ENCODE data around the gene RAMP1. TPM values are rescaled to one million over a fixed set of nuclear protein-coding genes. Genes with fewer than 3 reads are reported as not detected.

RAMP1 gene
- total RNA-seq, 2 donors from 2014 or later, result 2.7 to 27.2 TPM

GRCh38 chr2:237907144-237907543 lies 47.7 kb downstream of the RAMP1 start:
- no peak overlapping the region for H3K4me3 ChIP-seq
- no peaks in the 10 kb centered on the region for H3K27me3 ChIP-seq
- TF ChIP-seq, protein P1, sequence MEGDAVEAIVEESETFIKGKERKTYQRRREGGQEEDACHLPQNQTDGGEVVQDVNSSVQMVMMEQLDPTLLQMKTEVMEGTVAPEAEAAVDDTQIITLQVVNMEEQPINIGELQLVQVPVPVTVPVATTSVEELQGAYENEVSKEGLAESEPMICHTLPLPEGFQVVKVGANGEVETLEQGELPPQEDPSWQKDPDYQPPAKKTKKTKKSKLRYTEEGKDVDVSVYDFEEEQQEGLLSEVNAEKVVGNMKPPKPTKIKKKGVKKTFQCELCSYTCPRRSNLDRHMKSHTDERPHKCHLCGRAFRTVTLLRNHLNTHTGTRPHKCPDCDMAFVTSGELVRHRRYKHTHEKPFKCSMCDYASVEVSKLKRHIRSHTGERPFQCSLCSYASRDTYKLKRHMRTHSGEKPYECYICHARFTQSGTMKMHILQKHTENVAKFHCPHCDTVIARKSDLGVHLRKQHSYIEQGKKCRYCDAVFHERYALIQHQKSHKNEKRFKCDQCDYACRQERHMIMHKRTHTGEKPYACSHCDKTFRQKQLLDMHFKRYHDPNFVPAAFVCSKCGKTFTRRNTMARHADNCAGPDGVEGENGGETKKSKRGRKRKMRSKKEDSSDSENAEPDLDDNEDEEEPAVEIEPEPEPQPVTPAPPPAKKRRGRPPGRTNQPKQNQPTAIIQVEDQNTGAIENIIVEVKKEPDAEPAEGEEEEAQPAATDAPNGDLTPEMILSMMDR (IDR thresholded peaks at IDR 0.05), result no peak
- no peak overlapping the region for H3K9ac ChIP-seq (ENCODE audit: low read depth in 2 of 2, low read length in 2 of 2)
- no peaks in the 10 kb centered on the region for H3K36me3 ChIP-seq
- H3K9me3 ChIP-seq, result no peaks in the 10 kb centered on the region
- H3K27ac ChIP-seq, result no peak overlapping the region
- intact Hi-C loops (cut with DNase I), result no loop called here
- no peak for DNase-seq
- H3K4me1 ChIP-seq, result no peaks in the 10 kb centered on the region

- Histone ChIP-seq H3K9ac (ENCODE audit: low read depth in 2 of 2, low read length in 2 of 2) (no peak overlapping the region), H3K4me1 (no peaks in the 10 kb centered on the region), H3K36me3 (no peaks in the 10 kb centered on the region), H3K27me3 (no peaks in the 10 kb centered on the region), H3K9me3 (no peaks in the 10 kb centered on the region), H3K27ac (no peak overlapping the region), H3K4me3 (no peak overlapping the region)
- intact Hi-C loops (cut with DNase I), result no loop called here
- TF ChIP-seq, protein P1 (IDR thresholded peaks at IDR 0.05), result no peak
- DNase-seq, result no peak
Measured at GRCh38 chr2:237909075-237909695, 49.8 kb downstream of the RAMP1 start.

- Histone ChIP-seq H3K27ac (no peak overlapping the region), H3K9me3 (no peaks in the 10 kb centered on the region), H3K27me3 (no peaks in the 10 kb centered on the region), H3K9ac (ENCODE audit: low read depth in 2 of 2, low read length in 2 of 2) (no peak overlapping the region), H3K4me1 (no peaks in the 10 kb centered on the region), H3K36me3 (no peaks in the 10 kb centered on the region), H3K4me3 (no peak overlapping the region)
- intact Hi-C loops (cut with DNase I), result no loop called here
- TF ChIP-seq, protein P1 (IDR thresholded peaks at IDR 0.05), result no peak
- DNase-seq, result no peak
Measured at GRCh38 chr2:237909801-237910475, 50.5 kb downstream of the RAMP1 start.

DNA sequence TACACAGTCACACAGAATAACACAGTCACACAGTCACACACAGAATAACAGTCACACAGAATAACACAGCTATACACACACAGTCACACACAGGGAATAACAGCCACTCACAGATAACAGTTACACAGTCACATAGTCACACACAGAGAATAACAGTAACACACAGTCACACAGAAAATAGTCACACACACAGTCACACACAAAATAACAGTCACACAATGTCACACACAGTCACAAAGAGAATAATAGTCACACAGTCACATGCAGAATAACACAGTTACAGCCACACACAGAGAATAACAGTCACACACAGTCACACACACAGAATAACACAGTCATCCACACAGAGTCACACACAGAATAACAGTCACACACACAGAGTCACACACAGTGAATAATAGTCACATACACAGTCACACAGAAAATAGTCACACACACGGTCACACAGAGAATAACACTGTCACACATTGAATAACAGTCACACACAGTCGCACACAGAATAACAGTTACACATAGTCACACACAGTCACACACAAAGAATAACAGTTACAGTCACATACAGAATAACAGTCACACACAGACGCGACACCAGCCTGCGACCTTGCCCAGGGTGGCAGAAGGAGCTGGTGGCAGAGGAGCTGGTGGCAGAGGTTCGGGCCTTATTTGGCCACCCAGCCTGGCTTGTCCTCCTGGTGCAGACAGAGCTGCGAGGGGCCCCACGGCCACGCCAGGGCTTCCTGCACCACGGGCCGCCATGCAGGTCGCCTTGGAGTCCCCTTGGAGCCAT lies 51.3 kb downstream of the RAMP1 start:
- H3K4me1 ChIP-seq, result no peaks in the 10 kb centered on the region
- intact Hi-C loops (cut with DNase I), result no loop called here
- no peaks in the 10 kb centered on the region for H3K27me3 ChIP-seq
- H3K36me3 ChIP-seq, result no peaks in the 10 kb centered on the region
- H3K4me3 ChIP-seq, result no peak overlapping the region
- H3K27ac ChIP-seq, result no peak overlapping the region
- no peak overlapping the region for H3K9ac ChIP-seq (ENCODE audit: low read depth in 2 of 2, low read length in 2 of 2)
- DNase-seq, result no peak
- no peaks in the 10 kb centered on the region for H3K9me3 ChIP-seq
- TF ChIP-seq, protein P1 (IDR thresholded peaks at IDR 0.05), result no peak

GRCh38 chr2:237911363-237912017 lies 52.1 kb downstream of the RAMP1 start:
- H3K27ac ChIP-seq, result no peak overlapping the region
- DNase-seq, result no peak
- intact Hi-C loops (cut with DNase I), result no loop called here

More at GRCh38 chr2:237911363-237912017, 52.1 kb downstream of the RAMP1 start:
- TF ChIP-seq, protein P1 (IDR thresholded peaks at IDR 0.05), result no peak
- no peaks in the 10 kb centered on the region for H3K9me3 ChIP-seq
- H3K27me3 ChIP-seq, result no peaks in the 10 kb centered on the region
- H3K9ac ChIP-seq (ENCODE audit: low read depth in 2 of 2, low read length in 2 of 2), result no peak overlapping the region
- no peak overlapping the region for H3K4me3 ChIP-seq
- H3K4me1 ChIP-seq, result no peaks in the 10 kb centered on the region
- no peaks in the 10 kb centered on the region for H3K36me3 ChIP-seq
